Heart right ventricle (tissue), 16 donors: ENCODE measurements around the gene HSPA9. TPM values are rescaled to one million over a fixed set of nuclear protein-coding genes. Genes with fewer than 3 reads are reported as not detected.

ENCODE experiments used
- ATAC-seq, 8 donors: fragments of 200-7000 bp; cut with Tn5 transposase; one replicate each; pipeline ENCODE4 v1.9.1; 2020; ENCODE audit warnings: mild to moderate bottlenecking in 8 of 8, moderate library complexity in 8 of 8, moderate number of reproducible peaks in 1 of 8
- DNase-seq, 2 donors: peaks; one replicate each; pipeline ENCODE4 v3.0.0-alpha.2; 2020
- H3K27ac ChIP-seq, 10 donors: fragments of 200-600 bp; sonication (generic) in 2 of 10; one replicate each; pipeline versions ENCODE4 v1.5.0 to v1.8.0; 2020 to 2022; ENCODE audit warnings: mild to moderate bottlenecking in 3 of 10
- H3K27me3 ChIP-seq, 7 donors: fragments of 200-600 bp; one replicate each; pipeline ENCODE4 v1.8.0; 2021 to 2022; ENCODE audit warnings: mild to moderate bottlenecking in 2 of 7
- H3K36me3 ChIP-seq, 9 donors: fragments of 200-600 bp; sonication (generic) in 1 of 9; one replicate each; pipeline versions ENCODE4 v1.5.0 to v1.8.0; 2020 to 2022; ENCODE audit warnings: mild to moderate bottlenecking in 2 of 9
- H3K4me1 ChIP-seq, 9 donors: fragments of 200-600 bp; sonication (generic) in 1 of 9; one replicate each; pipeline versions ENCODE4 v1.5.0 to v1.8.0; 2020 to 2022; ENCODE audit warnings: mild to moderate bottlenecking in 4 of 9
- H3K4me3 ChIP-seq, 10 donors: fragments of 200-600 bp; sonication (generic) in 2 of 10; one replicate each; pipeline versions ENCODE4 v1.5.0 to v1.8.0; 2020 to 2022; ENCODE audit warnings: mild to moderate bottlenecking in 7 of 10, moderate library complexity in 2 of 10
- H3K9me3 ChIP-seq, 11 donors: fragments of 200-600 bp in 10 of 11; sonication (generic) in 2 of 11; one replicate each; pipeline versions ENCODE4 v1.5.0 to v1.8.0; 2013 to 2022; ENCODE audit warnings: mild to moderate bottlenecking in 2 of 11, control low read depth in 1 of 11, moderate library complexity in 1 of 11
- WGBS, 2 donors: extraction: QIAGEN DNeasy Blood & Tissue Kit; methylation state at CpG; one replicate each; pipeline ENCODE4 v1.1.7; 2013; ENCODE audit warnings: inconsistent platforms in 1 of 2; 5-methylcytosine and 5-hydroxymethylcytosine counted together
- intact Hi-C, 10 donors: fragments of 100-400 bp; cut with DNase I; formaldehyde crosslinking; loops; one replicate each; pipeline versions ENCODE4 v1.11.1 to v1.14.2; 2022
- long read RNA-seq, 3 donors: library from polyadenylated mRNA; unstranded; transcript quantifications; one replicate each; pipeline ENCODE4 v2.0.0, GENCODE V29; 2020 to 2021
- polyA plus RNA-seq, 2 donors: library from polyadenylated mRNA; stranded (reverse); fragments of 200-250 nt; gene quantifications; one replicate each; pipeline ENCODE4 v1.2.3, GENCODE V29; 2013
- total RNA-seq, 10 donors: library from RNA; stranded (reverse); fragmentation: NEBNext Ultra II Directional in 3 of 10; extraction: Animal tissue kit (Norgen Biotek cat#: 25700) in 3 of 10; gene quantifications; one replicate each; pipeline versions ENCODE4 v1.2.1 to v1.2.4, GENCODE V29; 2021 to 2023
- TF ChIP-seq, protein P1 (sequence below), 9 donors: fragments of 200-600 bp; sonication (generic) in 2 of 9; IDR thresholded peaks; one replicate each; pipeline versions ENCODE4 v1.5.0 to v1.8.0; 2021 to 2022; ENCODE audit warnings: antibody characterized with exemption in 9 of 9, mild to moderate bottlenecking in 5 of 9, moderate library complexity in 1 of 9
- donor health status: Arrhythmogenic right ventricular cardiomyopathy.
- donor health status: ischemic (EF 13 %, LVEDD 7.1; RV severe dilation, severe dysfunction).
- donor health status: healthy with polysubstance abuse.
- donor health status: DM: no; HTN: yes; CAD: no.
- donor health status: DM: no; HTN: no; CAD: no.
- donor health status: ischemic (EF 25% LVEDD 6.9; RV normal size, moderate dysfunction).
- donor health status: ischemic (EF 25% LVEDD 5.7; RV mildly dilated, moderate dysfunction).
- donor health status: healthy.
- donor health status: DM: yes; HTN: yes; CAD: no.
- donor health status: Ischemic cardiomyopathy.
- donor health status: ischemic (EF 35%, LVEDD 5.7; RV mildly dilated, moderate dysfunction).
- donor health status: nonischemic (EF 11% LVEDD 7.7; RV severe dilation, severe dysfunction).
- donor health status: DM: yes; HTN: yes; CAD: no.
- donor health status: PGD.
- donor health status: ischemic (EF 29% LVEDD 5.4; RV normal size, mild dysfunction).
- donor health status: nonischemic (EF 23%, LVEDD 6.1; RV moderate dilation, normal function).

The HSPA9 gene
- total RNA-seq (100 to 1,000 TPM; 246 to 415 (median 324) TPM), polyA plus RNA-seq (100 to 1,000 TPM in 1 of 2 donors, 10 to 100 TPM in 1; 82.9 to 240 TPM)
- long read RNA-seq, donor 1, full-length matches to known transcripts: 629 of 709 reads
- long read RNA-seq, donor 1, partial matches to known transcripts: 46 of 709 reads
- long read RNA-seq, donor 1, other reads (novel, unspliced or antisense): 34 of 709 reads
- long read RNA-seq, donor 2, full-length matches to known transcripts: 700 of 779 reads
- long read RNA-seq, donor 2, partial matches to known transcripts: 33 of 779 reads
- long read RNA-seq, donor 2, other reads (novel, unspliced or antisense): 46 of 779 reads
- long read RNA-seq, donor 3, full-length matches to known transcripts: 1,248 of 1,529 reads
- long read RNA-seq, donor 3, partial matches to known transcripts: 229 of 1,529 reads
- long read RNA-seq, donor 3, other reads (novel, unspliced or antisense): 52 of 1,529 reads

DNA sequence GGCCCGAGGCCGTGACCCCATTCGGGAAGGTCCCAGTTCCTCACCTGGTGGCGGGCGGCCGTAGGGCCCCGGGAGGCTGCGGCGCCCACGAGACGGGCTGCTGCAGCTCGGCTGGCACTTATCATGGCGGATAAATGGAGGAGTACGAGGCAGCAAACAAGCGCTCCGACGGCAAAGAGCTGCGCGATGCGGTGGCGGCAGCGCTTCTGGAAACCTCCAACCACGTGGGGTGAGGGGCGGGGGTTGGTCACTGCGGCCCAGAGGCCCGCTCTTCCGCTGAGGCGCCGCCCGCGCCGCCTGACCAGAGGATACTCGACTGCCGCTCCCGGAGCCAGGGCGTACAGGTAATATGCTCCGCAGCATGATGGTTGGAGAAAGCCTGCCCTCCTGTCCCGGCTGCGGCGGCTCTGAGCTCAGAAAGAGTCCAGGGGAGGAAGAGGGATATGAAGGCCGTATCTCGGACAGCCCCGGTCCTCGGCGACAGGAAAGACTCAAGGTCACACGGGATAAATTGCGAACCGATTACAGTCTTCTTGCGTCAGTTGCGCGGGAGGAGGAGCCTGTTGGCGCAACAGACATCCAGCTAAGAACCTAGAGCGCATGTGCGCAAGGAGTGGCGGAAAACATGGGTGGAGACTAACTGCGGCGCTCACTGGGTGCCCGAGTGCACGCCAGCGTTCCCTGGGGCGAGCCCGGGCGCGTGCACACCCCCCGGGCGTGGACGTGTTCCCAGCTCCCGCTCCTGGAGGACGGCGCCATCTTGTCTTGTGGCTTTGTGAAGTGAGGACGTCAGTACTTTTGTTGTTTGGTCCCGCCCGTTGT is at the start of gene HSPA9:
HSPA9 (minus strand) TSS at position 208 of the 822 bp plus-strand sequence; CDS start at position 125, 83 bp downstream.
- H3K36me3 ChIP-seq: peaks cover 0 to 37% (median 29%) of the 10 kb centered on the region in 9 donors
- ATAC-seq (peak; percentile 96 to 98 (median 97)), DNase-seq (peak; percentile 96 to 99)
- WGBS, 2 donors: 1% methylated on average over 73 of the region's 73 CpGs
- intact Hi-C loops: loop anchor here in 6 of 10 donors (1.0 to 10.0 kb wide), 6 partner anchors 31 to 693 kb away; partner anchors contain the start of genes ETF1 (in 3 of the 6) and CTNNA1 (in 2 of the 6)
- H3K9me3 ChIP-seq: no peaks in the 10 kb centered on the region
- H3K27me3 ChIP-seq: no peaks in the 10 kb centered on the region
- H3K4me3 ChIP-seq: peak within 1 kb of the TSS; percentile 69 to 98 (median 86)
- TF ChIP-seq, protein P1, sequence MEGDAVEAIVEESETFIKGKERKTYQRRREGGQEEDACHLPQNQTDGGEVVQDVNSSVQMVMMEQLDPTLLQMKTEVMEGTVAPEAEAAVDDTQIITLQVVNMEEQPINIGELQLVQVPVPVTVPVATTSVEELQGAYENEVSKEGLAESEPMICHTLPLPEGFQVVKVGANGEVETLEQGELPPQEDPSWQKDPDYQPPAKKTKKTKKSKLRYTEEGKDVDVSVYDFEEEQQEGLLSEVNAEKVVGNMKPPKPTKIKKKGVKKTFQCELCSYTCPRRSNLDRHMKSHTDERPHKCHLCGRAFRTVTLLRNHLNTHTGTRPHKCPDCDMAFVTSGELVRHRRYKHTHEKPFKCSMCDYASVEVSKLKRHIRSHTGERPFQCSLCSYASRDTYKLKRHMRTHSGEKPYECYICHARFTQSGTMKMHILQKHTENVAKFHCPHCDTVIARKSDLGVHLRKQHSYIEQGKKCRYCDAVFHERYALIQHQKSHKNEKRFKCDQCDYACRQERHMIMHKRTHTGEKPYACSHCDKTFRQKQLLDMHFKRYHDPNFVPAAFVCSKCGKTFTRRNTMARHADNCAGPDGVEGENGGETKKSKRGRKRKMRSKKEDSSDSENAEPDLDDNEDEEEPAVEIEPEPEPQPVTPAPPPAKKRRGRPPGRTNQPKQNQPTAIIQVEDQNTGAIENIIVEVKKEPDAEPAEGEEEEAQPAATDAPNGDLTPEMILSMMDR (IDR thresholded peaks at IDR 0.05): peak in 2 of 9 donors; percentile 9 to 17
- peak within 1 kb of the TSS; percentile 93 to 99 (median 98) for H3K27ac ChIP-seq
- peaks cover 0 to 38% (median 20%) of the 10 kb centered on the region in 9 donors for H3K4me1 ChIP-seq

DNA sequence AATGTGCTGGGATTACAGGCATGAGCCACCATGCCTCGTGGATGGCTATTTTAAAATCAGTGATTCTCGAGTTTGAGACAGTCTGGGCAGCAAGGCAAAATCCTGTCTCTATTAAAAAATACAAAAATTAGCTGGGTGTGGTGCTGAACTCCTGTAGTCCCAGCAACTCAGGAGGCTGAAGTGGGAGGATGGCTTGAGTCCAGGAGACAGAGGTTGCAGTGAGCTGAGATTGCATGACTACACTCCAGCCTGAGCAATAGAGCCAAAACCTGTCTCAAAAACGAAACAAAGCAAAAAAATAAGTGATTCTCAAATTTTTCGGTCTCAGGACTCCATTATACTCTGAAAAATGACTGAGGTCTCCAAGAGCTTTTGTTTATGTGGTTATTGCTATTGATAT is 47.9 kb upstream of the HSPA9 start:
- 76 to 87% methylated on average over 4 of the region's 4 CpGs for WGBS, 2 donors
- TF ChIP-seq, protein P1 (IDR thresholded peaks at IDR 0.05): no peak
- ATAC-seq (no peak), DNase-seq (no peak)
- H3K4me3 ChIP-seq: no peak overlapping the region
- no peaks in the 10 kb centered on the region for H3K9me3 ChIP-seq
- no peaks in the 10 kb centered on the region for H3K27me3 ChIP-seq
- no peaks in the 10 kb centered on the region for H3K4me1 ChIP-seq
- intact Hi-C loops: no loop called here
- H3K27ac ChIP-seq: no peak overlapping the region
- H3K36me3 ChIP-seq: no peaks in the 10 kb centered on the region

DNA sequence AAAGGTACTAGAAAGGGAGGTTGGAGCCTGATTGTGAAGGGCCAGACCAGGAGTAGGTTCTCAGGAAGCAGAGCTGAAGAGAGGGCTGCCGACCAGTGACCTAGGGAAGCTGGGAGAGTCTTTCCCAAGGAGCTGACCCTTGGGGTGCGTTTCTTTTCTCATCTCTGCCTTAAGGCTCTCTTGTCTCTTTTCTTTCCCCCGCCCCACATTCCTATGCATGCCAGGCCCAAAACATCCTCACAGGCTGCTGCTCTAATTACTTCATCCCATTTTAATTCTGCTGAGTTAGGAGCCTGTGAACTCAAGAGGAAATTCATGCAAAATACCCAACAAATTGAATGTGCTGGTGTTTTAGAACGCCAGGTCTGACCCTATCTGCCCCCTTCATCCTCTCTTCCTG is 46.9 kb upstream of the HSPA9 start:
- no peaks in the 10 kb centered on the region for H3K9me3 ChIP-seq
- TF ChIP-seq, protein P1 (IDR thresholded peaks at IDR 0.05): no peak
- ATAC-seq (no peak), DNase-seq (no peak)
- H3K36me3 ChIP-seq: no peaks in the 10 kb centered on the region
- 83 to 90% methylated on average over 4 of the region's 4 CpGs for WGBS, 2 donors
- no peaks in the 10 kb centered on the region for H3K27me3 ChIP-seq
- H3K4me1 ChIP-seq: no peaks in the 10 kb centered on the region
- H3K27ac ChIP-seq: no peak overlapping the region
- H3K4me3 ChIP-seq: no peak overlapping the region
- intact Hi-C loops: no loop called here

DNA sequence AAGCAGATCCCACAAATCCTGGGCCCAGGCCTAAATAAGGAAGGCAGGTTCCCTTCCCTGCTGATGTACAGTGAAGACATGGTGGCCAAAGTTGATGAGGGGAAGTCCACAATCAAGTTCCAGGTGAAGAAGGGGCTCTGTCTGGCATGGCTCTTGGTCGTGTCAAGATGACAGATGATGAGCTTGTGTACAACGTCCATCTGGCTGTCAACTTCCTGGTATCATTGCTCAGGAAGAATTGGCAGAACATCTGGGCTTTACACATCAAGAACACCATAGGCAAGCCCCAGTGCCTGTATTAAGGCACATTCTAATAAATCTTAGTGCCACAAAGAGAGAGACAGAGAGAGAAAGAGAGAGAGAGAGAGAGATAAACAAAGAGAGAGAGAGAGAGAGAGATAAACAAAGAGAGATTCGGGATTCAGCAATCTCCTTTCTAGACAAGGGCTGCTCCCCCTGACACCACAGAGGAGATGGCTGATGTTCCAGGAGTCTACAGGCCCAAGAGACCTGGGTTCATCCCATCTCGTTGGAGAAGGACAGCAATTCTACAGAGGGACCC is 45.5 kb upstream of the HSPA9 start:
- no peak for DNase-seq
- TF ChIP-seq, protein P1 (IDR thresholded peaks at IDR 0.05): no peak
- ATAC-seq: no peak

More for the DNA sequence above, 45.5 kb upstream of the HSPA9 start:
- H3K36me3 ChIP-seq: no peaks in the 10 kb centered on the region
- intact Hi-C loops: no loop called here
- H3K27me3 ChIP-seq: no peaks in the 10 kb centered on the region
- H3K9me3 ChIP-seq: no peaks in the 10 kb centered on the region
- no peaks in the 10 kb centered on the region for H3K4me1 ChIP-seq
- H3K4me3 ChIP-seq: no peak overlapping the region
- WGBS, 2 donors: 63 to 72% methylated on average over 4 of the region's 4 CpGs
- H3K27ac ChIP-seq: no peak overlapping the region
